Hippocampal formation (tissue), 2 donors: ENCODE measurements around the gene PAX9.

Experiments
- DNase-seq, 2 donors: peaks; one replicate each; lab custom pipeline; 2025; lab: John Stamatoyannopoulos, UW

Gene PAX9

DNA sequence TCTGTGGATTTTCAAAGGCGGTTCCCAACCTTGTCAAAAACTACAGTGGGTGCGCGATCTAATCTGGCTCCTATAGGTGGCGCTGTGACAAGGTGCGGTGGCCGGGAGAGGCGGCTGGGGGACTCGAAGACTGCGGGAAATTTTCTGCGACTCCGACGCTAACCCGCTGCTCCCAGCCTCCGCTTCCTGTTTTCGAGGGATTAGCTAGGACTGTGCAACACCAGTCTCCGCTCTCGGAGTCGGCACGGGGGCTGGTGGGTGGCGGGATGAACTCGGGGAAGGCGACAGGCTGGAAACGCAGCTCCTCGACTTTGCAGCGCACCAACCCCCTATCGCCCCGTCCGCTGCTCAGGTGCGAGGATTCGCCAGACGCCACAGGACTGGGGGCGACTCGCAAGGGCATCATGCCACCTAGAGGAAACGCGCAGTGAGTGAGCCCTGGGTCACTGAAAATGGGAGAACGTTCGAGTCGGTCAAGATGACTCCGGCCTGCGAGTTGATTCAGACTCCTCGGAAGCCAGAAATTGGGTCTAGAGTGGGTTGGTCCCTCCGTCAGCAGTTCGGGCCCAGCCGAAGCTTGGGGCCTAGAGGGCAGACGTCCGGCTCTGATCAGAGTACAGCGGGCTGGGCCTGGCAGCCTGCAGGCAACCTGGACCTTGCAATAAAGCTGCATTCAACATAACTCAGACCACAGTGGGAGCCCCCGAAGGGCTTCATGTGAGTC is 5.5 kb upstream of the PAX9 start:
- DNase-seq: no peak

DNA sequence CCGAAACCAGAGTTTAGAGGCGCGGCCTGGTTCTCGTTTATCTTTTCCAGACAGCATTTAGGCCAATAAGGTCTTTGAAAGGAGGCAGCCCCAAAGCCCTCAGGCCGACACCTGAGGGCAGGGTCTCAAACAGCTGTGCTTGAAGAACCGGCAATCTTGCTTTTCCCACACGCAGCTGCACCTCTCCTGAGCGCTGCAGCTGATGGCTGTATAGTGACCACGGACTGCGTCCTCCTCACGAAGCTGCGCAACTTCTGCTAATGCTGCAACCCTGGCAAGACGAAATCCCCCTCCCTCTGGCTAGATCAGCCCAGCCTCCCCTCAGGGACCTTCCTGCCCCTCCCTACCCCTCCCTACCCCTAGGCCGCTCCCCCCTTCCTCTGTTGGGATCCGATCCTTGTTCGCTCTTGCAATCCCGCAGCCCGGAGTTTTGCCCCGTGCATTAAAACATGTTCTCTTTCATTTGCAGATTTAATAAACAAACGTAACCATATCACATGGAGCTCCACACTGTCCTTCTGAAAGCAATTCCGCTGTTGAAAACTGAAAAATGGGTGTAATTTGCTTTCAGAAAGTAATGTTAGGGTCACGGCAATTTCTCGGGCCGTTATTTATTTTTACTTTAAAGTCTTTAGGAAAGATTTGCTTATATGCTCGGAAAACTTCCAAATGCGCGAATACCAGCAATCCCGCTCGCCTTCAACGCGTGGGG is 4.8 kb upstream of the PAX9 start:
- no peak for DNase-seq

GRCh38 chr14:36657399-36658122 is 4.1 kb upstream of the PAX9 start:
- no peak for DNase-seq

DNA sequence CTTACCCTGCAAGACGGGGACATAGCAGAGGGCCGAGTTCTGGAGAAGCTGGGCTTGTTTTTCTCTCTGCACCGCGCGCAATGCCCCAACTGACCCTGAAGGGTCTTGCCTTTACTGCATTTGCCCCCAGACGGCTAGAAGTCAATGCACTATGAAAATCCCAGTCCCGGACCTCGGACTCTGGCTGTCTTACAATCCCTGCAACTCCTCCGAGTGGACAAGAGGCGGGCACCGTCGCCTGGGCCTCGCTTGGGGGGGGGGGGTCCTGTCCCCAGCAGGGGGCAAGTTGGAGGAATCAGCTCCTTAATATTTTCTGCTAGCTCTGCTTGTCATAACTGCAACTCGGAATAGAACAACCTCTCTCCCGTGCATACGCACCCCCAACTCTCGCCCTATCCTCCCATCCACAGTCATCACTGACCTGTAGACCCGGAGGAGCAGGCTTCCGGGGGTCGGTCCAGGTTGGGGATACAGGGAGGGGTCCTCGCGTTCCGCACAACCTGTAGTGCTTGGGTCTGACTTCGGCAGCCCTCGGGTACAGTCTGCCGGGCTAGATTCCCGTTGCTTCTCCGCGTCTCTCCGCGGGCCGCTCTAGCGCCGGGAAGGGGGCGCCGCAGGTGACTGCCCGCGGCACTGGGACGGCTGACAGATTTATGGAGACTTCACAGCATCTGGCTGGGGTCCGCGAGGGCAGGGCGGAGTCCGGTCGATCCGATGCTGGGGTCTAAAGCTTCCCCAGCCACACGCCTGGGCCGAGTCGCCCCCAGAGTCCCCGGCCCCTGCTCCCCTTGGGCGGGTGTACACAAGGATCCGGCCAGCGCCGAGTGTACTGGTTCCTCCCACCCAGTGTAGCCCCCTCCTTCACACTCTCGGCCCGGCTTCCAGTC is 3.3 kb upstream of the PAX9 start:
- DNase-seq: no peak

DNA sequence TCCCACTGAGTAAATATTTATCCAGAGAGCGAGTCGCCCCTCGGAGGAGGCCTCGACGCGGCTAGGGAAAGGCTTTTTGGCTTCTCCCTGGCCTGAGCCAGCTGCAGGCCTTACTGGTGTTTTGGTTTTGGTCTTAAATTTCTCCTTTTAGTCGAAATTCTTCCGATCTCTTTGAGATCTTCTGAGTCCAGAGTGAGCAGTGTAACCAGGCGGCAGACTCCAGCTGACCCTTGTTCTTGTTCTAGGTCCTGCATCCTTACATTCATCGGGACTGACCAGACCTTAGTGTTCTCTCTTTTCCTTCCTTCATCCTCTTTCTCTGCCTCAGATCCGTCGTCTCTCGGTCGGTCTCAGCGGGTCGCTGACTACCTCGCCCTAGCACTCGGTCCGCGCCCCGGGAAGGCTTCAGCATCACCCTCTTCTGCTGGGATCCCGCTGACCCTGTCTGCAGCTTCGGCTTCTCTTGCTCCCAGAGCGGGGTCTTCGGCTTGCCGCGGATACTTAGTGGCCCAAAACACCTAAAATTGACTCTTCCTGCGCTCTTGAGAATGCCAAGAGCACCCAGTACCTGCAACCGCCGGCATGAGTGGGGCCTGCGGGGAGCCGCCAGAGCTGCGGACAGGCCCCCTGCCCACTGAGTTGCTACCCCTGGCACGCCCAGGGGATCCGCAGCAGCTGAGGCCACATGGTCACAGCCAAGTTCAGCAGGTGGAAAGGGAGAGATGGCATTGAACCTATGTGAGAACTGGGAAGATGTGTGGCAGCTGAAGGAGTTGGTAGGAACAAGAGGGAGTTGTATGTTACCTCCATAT is 2.4 kb upstream of the PAX9 start:
- DNase-seq: no peak

GRCh38 chr14:36659822-36660735 is 1.6 kb upstream of the PAX9 start:
- DNase-seq: no peak

- DNase-seq: no peak
Measured at GRCh38 chr14:36660736-36661505, 739 bp upstream of the PAX9 start.

- no peak for DNase-seq
Measured at GRCh38 chr14:36662258-36662542, 540 bp downstream of the PAX9 start.

- no peak for DNase-seq
Measured at GRCh38 chr14:36662543-36663403, 1.1 kb downstream of the PAX9 start.

DNA sequence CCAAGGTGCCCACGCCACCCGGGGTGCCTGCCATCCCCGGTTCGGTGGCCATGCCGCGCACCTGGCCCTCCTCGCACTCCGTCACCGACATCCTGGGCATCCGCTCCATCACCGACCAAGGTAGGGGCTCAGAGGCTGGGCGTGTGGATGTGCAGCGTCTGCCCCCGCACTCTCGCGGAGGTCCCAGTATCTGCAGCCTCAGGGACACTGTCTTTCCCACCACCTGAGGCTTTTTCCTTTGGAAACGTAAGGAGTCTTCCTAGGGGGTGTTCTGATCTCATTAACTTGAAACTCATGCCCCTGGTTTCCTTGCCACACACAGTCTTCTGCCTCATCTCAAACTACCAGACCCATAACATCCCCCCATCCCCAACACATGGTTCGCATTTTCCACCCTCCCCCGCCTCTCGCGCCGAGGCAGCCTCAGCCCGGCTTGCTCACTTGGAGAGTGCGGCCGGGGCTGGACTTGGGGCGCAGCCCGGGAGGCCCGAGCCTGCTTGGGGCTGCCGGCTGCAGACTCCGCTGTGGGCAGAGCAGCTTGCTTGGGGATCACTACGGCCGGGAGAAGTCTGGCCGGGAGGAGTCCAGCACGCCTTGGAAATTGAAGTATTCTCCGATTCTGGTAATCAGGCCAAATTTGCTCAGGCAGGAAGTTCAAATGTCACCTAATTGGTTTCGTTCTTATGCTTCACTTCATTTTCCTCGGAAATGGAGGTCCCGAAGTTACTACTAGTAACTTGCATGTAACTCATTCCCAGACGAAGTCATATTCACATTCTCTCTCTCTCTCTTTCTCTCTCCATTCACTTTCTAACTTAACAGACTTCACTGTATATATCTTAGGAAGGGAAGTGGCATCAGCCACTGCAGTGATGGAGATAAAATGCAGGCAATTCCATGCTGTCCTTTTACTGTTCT is 2.0 kb downstream of the PAX9 start:
- DNase-seq: no peak

- DNase-seq: no peak
Measured at GRCh38 chr14:36664322-36665193, 2.9 kb downstream of the PAX9 start.

DNA sequence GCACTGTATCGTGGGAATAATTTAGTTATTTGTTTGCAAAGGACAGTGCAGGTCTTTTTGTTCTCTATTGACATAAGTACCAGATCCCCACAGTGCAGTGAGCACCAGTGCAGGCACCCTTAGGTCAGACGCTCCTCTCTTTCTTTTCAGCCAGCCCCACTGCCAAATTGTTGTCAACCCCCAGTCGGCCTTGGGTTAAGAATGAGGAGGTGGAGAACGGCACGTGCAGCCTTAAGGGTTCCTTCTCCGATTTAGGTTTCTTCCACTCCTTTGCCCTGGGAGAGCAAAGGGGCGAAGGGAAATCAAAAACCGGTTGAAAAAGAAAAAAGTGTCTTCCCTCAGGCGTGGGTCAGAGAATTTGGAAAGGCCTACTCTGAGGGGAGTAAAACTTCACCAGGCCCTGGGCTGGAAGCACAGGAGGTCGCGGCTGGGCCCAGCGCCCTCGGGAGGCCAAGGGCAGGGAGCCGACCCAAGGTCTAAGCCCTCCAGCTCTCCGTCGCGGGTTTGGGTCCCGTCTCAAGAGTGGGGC is 4.3 kb downstream of the PAX9 start:
- no peak for DNase-seq

- no peak for DNase-seq
Measured at GRCh38 chr14:36666416-36667206, 5.0 kb downstream of the PAX9 start.

DNA sequence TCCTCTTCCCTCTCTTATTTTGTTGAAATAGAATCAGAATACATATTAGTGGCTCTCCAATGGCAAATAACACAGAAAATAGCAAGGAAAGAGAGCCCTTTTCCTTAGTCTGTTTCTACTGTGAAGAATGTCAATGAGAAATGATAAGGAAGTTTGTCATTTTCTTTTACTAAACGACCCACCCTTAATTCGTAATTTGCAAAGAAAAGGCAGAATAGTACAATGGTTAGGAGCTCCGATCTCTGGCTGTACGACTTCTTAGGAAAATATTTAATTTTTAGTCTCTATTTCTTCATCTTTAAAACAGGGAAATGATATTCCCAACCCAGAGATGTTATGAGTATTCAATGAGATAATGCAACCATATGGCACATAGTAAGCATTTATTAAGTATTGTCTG is 6.0 kb downstream of the PAX9 start:
- DNase-seq: no peak

DNA sequence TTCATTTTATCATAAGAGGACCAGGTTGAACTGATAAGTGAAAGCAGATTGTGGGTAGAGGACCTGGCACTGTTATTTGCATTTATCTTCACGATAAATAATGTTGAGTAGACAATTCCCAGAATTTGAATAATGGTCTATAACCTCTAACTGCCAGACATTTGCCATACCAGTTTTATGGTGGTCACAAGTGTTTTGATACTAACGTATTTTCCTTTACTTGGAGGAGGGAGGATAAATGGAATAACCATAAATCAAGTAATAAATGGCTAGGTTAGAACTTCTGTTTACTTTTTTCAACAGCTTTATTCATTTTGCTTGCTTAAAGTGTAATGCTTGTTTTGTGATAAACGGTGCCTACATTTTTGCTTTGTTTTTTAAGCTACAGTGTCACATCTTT is 9.5 kb downstream of the PAX9 start:
- no peak for DNase-seq
